ENCODE results near the gene OR2F2. TPM values are rescaled to one million over a fixed set of nuclear protein-coding genes. Genes with fewer than 3 reads are reported as not detected.

The OR2F2 gene
- total and polyA plus RNA-seq, 2 experiments from 2014 or later: not detected

GRCh38 chr7:143938379-143939243 lies 3.6 kb downstream of the OR2F2 start:
- no peak for TF ChIP-seq CTCF (IDR thresholded peaks at IDR 0.05; ENCODE audit: low read depth, low read length)
- Histone ChIP-seq H3K9me3 (ENCODE audit: low read depth) (no peaks in the 10 kb centered on the region), H3K27ac (no peak overlapping the region), H3K27me3 (no peaks in the 10 kb centered on the region), H3K4me3 (no peak overlapping the region), H3K4me1 (ENCODE audit: low read depth) (no peaks in the 10 kb centered on the region), H3K36me3 (no peaks in the 10 kb centered on the region)
- DNase-seq (ENCODE audit: low read depth in 1 of 2, low spot score in 1 of 2): no peak

GRCh38 chr7:143945423-143945822 lies 10.4 kb downstream of the OR2F2 start:
- H3K4me1 ChIP-seq (ENCODE audit: low read depth): no peaks in the 10 kb centered on the region
- DNase-seq (ENCODE audit: low read depth in 1 of 2, low spot score in 1 of 2): no peak
- no peaks in the 10 kb centered on the region for H3K36me3 ChIP-seq
- no peaks in the 10 kb centered on the region for H3K9me3 ChIP-seq (ENCODE audit: low read depth)
- no peak overlapping the region for H3K4me3 ChIP-seq
- H3K27ac ChIP-seq: no peak overlapping the region
- no peak for TF ChIP-seq CTCF (IDR thresholded peaks at IDR 0.05; ENCODE audit: low read depth, low read length)
- H3K27me3 ChIP-seq: no peaks in the 10 kb centered on the region

GRCh38 chr7:143947111-143947510 lies 12.1 kb downstream of the OR2F2 start:
- TF ChIP-seq CTCF (IDR thresholded peaks at IDR 0.05; ENCODE audit: low read depth, low read length): no peak
- Histone ChIP-seq H3K27me3 (no peaks in the 10 kb centered on the region), H3K36me3 (no peaks in the 10 kb centered on the region), H3K27ac (no peak overlapping the region), H3K4me3 (no peak overlapping the region), H3K9me3 (ENCODE audit: low read depth) (no peaks in the 10 kb centered on the region), H3K4me1 (ENCODE audit: low read depth) (no peaks in the 10 kb centered on the region)
- no peak for DNase-seq (ENCODE audit: low read depth in 1 of 2, low spot score in 1 of 2)

- Histone ChIP-seq H3K4me1 (ENCODE audit: low read depth) (no peaks in the 10 kb centered on the region), H3K36me3 (no peaks in the 10 kb centered on the region), H3K27me3 (no peaks in the 10 kb centered on the region), H3K27ac (no peak overlapping the region), H3K4me3 (no peak overlapping the region), H3K9me3 (ENCODE audit: low read depth) (no peaks in the 10 kb centered on the region)
- TF ChIP-seq CTCF (IDR thresholded peaks at IDR 0.05; ENCODE audit: low read depth, low read length): no peak
- DNase-seq (ENCODE audit: low read depth in 1 of 2, low spot score in 1 of 2): no peak
Observed at GRCh38 chr7:143948733-143949132, 13.7 kb downstream of the OR2F2 start.

- no peaks in the 10 kb centered on the region for H3K27me3 ChIP-seq
- TF ChIP-seq CTCF (IDR thresholded peaks at IDR 0.05; ENCODE audit: low read depth, low read length): no peak
- H3K27ac ChIP-seq: no peak overlapping the region
- H3K4me3 ChIP-seq: no peak overlapping the region
- DNase-seq (ENCODE audit: low read depth in 1 of 2, low spot score in 1 of 2): no peak
- H3K9me3 ChIP-seq (ENCODE audit: low read depth): no peaks in the 10 kb centered on the region
- H3K4me1 ChIP-seq (ENCODE audit: low read depth): no peaks in the 10 kb centered on the region
- H3K36me3 ChIP-seq: no peaks in the 10 kb centered on the region
Observed at GRCh38 chr7:143953421-143953820, 18.4 kb downstream of the OR2F2 start.

All from cardiac muscle cell (in vitro differentiated cells and primary cell).